Measurements from ENCODE around the gene COL6A2. TPM values are rescaled to one million over a fixed set of nuclear protein-coding genes. Genes with fewer than 3 reads are reported as not detected.

Gene COL6A2
- total RNA-seq, 1 experiment from 2014 or later = 87.0 TPM

DNA sequence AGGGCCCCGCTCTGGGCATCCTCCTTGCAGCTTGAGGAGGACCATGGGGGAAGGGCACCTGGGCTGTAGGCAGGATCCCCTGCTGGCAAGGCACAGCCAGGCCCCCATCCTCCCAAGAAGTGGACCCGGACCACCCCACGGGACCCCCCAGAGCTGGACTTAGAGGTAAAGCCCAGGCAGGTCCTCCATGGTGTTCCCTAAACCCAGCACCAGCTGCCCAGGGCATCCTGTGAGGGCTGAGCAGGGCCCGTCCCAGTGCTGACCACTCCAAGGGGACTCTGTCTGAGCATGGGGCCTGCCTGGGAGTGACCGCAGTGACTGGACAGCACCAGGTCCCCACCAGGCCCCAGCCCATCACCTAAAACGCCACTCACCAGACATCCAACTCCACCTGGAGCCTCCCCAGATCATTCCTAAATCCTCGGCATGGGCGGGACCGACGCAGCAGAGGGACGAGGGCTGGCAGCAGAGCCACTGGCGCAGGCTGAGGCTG, 21.3 kb downstream of the COL6A2 start (continued):
- TF ChIP-seq CBX3 (IDR thresholded peaks at IDR 0.05; ENCODE audit: low read depth) (no peak), SIN3A (IDR thresholded peaks at IDR 0.05; ENCODE audit: low read depth) (no peak), TCF7L2 (IDR thresholded peaks at IDR 0.05; ENCODE audit: borderline replicate concordance, extremely low read depth, insufficient read depth, insufficient read length) (no peak)

DNA sequence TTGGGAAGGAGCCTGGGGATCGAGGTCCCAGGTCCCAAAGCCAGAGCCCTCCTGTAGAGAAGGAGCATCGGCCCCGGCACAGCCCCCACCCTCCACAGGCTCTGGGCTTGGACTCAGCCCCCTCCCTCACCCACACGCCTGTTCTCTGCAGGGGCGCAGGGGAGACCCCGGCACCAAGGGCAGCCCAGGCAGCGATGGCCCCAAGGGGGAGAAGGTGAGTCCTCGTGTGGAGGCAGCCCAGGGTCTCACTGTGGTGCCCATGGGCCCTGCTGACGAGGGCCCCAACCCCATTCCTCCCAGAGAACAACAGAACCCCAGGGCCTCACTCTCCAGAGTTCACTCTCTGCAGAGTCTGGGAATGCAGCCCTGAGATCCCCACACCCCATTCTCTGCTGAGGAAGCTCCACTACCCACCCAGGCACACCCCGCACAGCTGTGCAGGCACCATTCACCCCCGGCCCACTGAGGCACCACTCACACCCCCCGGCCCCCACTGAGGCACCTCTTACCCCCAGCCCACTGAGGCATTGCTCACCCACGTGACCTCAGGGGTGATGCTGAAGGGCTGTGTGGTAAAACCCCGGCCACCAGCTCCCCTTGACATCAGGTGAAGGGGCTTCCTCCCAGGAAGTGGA, 21.8 kb downstream of the COL6A2 start:
- Histone ChIP-seq H3K9me2 (ENCODE audit: insufficient read depth) (no peaks in the 10 kb centered on the region), H3K9me3 (ENCODE audit: control insufficient read depth in 1 of 2, insufficient read depth in 1 of 2, low read depth in 1 of 2, low read length in 2 of 2) (no peaks in the 10 kb centered on the region; a peak in 1 of 4 replicates), H3K4me3 (replicated peaks in 1 of 2; ENCODE audit: low read depth in 1 of 2, low read length in 2 of 2) (no peak overlapping the region), H3K9ac (ENCODE audit: low read length) (no peak overlapping the region), H3K27ac (ENCODE audit: low read depth, low read length) (no peak overlapping the region), H3K4me1 (ENCODE audit: control insufficient read depth in 1 of 2, insufficient read depth in 2 of 2, low read length in 2 of 2) (no peaks in the 10 kb centered on the region), H3K36me3 (ENCODE audit: control insufficient read depth in 1 of 2, insufficient read depth in 2 of 2, low read length in 2 of 2) (peaks cover under 1 to 8% of the 10 kb centered on the region in 2 experiments; a peak in 3 of 4 replicates), H2AFZ (ENCODE audit: low read depth, low read length, poor library complexity, severe bottlenecking) (no peak overlapping the region), H3K79me2 (ENCODE audit: insufficient read depth, low read length) (no peaks in the 10 kb centered on the region), H4K20me1 (ENCODE audit: insufficient read depth) (no peaks in the 10 kb centered on the region), H3K4me2 (ENCODE audit: low read length) (no peak overlapping the region), H3K27me3 (ENCODE audit: insufficient read depth, low read length) (no peaks in the 10 kb centered on the region)
- ATAC-seq = no peak
- intact Hi-C loops (cut with micrococcal nuclease) = no loop called here
- RAD21 ChIA-PET (ENCODE audit: low non-redundant PET in 1 of 2, low total read pairs in 2 of 2, uncharacterized antibody in 2 of 2, unreplicated experiment in 2 of 2) = no interaction called here
- TF ChIP-seq ZNF274 (IDR thresholded peaks at IDR 0.05; ENCODE audit: low read depth, low read length) (no peak), MAX (IDR thresholded peaks at IDR 0.05) (no peak), ZBTB33 (IDR thresholded peaks at IDR 0.05; ENCODE audit: extremely low read depth, insufficient replicate concordance, low read length) (no peak), YY1 (IDR thresholded peaks at IDR 0.05; ENCODE audit: extremely low read depth, insufficient replicate concordance, low read depth, low read length) (no peak), EGR1 (IDR thresholded peaks at IDR 0.05; ENCODE audit: low read depth) (no peak), CTCF (IDR thresholded peaks at IDR 0.05 in 2 of 3, conservative IDR thresholded peaks at IDR 0.05 in 1 of 3; ENCODE audit: borderline replicate concordance in 1 of 3, insufficient read depth in 1 of 3, low read depth in 2 of 3, low read length in 2 of 3) (no peak), EZH2 (IDR thresholded peaks at IDR 0.05) (no peak), POLR2A (IDR thresholded peaks at IDR 0.05; ENCODE audit: borderline replicate concordance, extremely low read depth, insufficient read depth, insufficient read length) (no peak), SIN3A (IDR thresholded peaks at IDR 0.05; ENCODE audit: low read depth) (no peak), SRF (IDR thresholded peaks at IDR 0.05; ENCODE audit: low read depth) (no peak), JUND (IDR thresholded peaks at IDR 0.05) (no peak), RAD21 (IDR thresholded peaks at IDR 0.05; ENCODE audit: low read depth) (no peak), FOSL1 (IDR thresholded peaks at IDR 0.05; ENCODE audit: low read depth) (no peak), ELF1 (IDR thresholded peaks at IDR 0.05; ENCODE audit: borderline replicate concordance, low read depth) (no peak)
- TF ChIP-seq, protein P1, sequence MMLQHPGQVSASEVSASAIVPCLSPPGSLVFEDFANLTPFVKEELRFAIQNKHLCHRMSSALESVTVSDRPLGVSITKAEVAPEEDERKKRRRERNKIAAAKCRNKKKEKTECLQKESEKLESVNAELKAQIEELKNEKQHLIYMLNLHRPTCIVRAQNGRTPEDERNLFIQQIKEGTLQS (IDR thresholded peaks at IDR 0.05) = no peak
- POLR2A ChIA-PET = no interaction called here
- no TSS peak for BruUV-seq (replicated peaks)
- no peak for DNase-seq (ENCODE audit: low read depth, low spot score)
- CTCF ChIA-PET = no interaction called here

Measured in HCT116 (cell line).